ENCODE measurements around the gene GCC2.
"Not testable (repeated sequence)": the region's sequence is repeated elsewhere in the genome, so short reads cannot be mapped to it uniquely, and the experiment has no call there.

The GCC2 gene, protein sequence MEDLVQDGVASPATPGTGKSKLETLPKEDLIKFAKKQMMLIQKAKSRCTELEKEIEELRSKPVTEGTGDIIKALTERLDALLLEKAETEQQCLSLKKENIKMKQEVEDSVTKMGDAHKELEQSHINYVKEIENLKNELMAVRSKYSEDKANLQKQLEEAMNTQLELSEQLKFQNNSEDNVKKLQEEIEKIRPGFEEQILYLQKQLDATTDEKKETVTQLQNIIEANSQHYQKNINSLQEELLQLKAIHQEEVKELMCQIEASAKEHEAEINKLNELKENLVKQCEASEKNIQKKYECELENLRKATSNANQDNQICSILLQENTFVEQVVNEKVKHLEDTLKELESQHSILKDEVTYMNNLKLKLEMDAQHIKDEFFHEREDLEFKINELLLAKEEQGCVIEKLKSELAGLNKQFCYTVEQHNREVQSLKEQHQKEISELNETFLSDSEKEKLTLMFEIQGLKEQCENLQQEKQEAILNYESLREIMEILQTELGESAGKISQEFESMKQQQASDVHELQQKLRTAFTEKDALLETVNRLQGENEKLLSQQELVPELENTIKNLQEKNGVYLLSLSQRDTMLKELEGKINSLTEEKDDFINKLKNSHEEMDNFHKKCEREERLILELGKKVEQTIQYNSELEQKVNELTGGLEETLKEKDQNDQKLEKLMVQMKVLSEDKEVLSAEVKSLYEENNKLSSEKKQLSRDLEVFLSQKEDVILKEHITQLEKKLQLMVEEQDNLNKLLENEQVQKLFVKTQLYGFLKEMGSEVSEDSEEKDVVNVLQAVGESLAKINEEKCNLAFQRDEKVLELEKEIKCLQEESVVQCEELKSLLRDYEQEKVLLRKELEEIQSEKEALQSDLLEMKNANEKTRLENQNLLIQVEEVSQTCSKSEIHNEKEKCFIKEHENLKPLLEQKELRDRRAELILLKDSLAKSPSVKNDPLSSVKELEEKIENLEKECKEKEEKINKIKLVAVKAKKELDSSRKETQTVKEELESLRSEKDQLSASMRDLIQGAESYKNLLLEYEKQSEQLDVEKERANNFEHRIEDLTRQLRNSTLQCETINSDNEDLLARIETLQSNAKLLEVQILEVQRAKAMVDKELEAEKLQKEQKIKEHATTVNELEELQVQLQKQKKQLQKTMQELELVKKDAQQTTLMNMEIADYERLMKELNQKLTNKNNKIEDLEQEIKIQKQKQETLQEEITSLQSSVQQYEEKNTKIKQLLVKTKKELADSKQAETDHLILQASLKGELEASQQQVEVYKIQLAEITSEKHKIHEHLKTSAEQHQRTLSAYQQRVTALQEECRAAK (N-terminal part only)

GRCh38 chr2:108448678-108449409, at the start of gene GCC2:
GCC2 (plus strand) TSS chr2:108449206; CDS start chr2:108449275, 69 bp downstream.
- in situ Hi-C loops (cut with MboI; ENCODE audit: low sequenced_read_pairs): no loop called here

GRCh38 chr2:108399479-108399878, 49.5 kb upstream of the GCC2 start:
- in situ Hi-C loops (cut with MboI; ENCODE audit: low sequenced_read_pairs): no loop called here

- in situ Hi-C loops (cut with MboI; ENCODE audit: low sequenced_read_pairs): no loop called here
These were observed 47.2 kb upstream of the GCC2 start for GRCh38 chr2:108401800-108402199.

DNA sequence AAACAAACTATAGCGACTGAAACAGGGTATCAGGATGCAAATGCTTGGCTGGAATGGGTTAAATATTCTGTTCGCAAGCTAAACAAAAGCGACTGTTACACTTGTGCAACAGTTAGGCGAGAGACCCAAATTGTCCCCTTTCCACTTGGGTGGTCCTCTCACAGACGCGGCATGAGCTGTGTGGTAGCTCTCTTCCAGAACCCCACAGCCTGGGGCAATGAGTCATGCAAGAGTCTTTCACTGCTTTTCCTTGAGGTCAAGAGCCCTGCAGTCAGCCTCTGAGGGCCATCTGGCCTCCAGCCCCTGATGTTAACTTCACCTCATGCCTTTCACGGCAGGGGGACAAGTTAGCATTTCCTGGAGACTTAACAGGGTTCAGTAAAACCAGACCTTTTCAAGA, 45.5 kb upstream of the GCC2 start:
- in situ Hi-C loops (cut with MboI; ENCODE audit: low sequenced_read_pairs): no loop called here

DNA sequence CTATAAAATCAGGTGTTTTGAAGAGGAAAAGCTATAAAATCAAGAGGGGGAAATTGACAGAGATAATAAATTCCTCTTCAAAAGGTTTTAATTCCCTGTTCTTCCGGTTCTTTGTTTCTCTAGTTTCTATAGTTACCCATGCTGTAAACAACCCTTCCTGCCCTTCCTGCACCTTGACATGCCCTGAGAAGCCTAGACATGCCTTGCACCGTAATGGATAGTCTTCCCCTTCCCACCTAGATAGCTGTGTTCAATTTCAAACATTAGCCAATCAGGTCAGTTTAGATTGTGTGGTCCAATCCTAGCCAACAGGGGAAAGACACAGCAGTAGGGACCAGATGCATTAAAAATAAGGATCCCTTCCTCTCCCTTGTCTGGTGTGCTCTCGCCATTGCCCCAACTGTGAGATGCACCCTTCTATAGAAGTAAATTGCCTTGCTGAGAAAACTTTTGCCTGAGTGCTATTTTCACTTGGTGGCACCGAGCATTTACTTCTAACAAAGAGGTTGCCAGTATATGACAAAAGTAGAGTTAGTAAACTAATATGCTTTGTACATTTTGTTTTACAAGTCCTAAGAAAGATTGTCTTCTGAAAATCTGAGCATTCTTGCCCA, 44.1 kb upstream of the GCC2 start:
- in situ Hi-C loops (cut with MboI; ENCODE audit: low sequenced_read_pairs): no loop called here

- in situ Hi-C loops (cut with MboI; ENCODE audit: low sequenced_read_pairs): no loop called here
These were observed 40.9 kb upstream of the GCC2 start for GRCh38 chr2:108407864-108408729.

DNA sequence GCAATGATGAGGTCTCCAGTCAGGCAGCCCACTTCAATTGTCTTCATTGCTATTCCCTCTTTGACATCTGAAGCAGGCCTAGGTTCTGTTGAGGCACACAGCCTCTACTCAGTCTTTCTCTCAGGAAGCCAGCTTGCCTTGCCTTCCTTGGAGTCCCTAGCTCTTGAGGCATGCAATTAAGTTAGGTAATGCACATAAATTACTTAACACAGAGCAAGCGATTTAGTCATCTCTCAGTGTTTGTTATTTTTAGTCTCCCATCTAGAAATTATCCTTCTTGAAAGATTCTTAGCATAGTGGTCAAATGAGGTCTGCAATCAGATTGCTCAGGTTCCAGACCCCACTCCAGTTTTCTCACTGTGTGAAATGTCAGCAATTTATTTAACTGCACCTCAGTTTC, 39.2 kb upstream of the GCC2 start:
- in situ Hi-C loops (cut with MboI; ENCODE audit: low sequenced_read_pairs): no loop called here

DNA sequence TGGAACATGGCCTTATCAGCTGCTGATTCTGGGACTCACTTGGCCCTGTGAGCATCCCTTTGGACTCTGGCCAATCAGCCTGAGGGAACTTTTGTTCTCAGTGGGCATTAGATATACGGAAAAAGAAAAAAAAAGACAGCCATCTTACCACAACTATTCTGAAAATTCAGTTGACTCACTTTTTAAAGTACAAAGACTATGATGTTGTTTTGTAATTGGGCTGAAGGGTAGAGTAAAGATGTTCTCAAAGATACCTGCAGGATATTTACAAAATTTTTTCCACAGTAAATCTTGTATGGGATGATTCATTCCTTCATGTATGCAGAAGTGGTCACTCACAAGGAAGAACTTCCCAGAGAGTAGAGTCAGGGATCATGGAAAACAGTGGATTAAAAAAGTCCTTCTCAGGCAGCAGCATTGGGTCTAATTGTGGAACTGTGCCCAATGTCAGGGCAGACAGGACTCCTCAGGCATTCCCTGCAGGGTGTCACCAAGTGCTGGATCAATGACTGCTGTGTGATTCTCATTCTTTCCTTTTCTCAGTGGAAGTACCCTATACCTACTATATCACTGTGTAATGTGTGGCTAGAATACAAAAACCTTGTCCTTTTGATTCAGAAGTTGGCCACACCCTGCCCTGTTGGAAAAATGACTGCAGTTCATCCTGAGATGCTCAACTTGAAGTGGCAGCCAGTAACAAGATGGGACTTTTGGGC, 35.9 kb upstream of the GCC2 start:
- in situ Hi-C loops (cut with MboI; ENCODE audit: low sequenced_read_pairs): no loop called here

- in situ Hi-C loops (cut with MboI; ENCODE audit: low sequenced_read_pairs): no loop called here
These were observed 35.3 kb upstream of the GCC2 start for GRCh38 chr2:108413711-108414095.

GRCh38 chr2:108414256-108414876, 34.6 kb upstream of the GCC2 start:
- in situ Hi-C loops (cut with MboI; ENCODE audit: low sequenced_read_pairs): no loop called here

GRCh38 chr2:108414945-108415344, 34.1 kb upstream of the GCC2 start:
- in situ Hi-C loops (cut with MboI; ENCODE audit: low sequenced_read_pairs): no loop called here

DNA sequence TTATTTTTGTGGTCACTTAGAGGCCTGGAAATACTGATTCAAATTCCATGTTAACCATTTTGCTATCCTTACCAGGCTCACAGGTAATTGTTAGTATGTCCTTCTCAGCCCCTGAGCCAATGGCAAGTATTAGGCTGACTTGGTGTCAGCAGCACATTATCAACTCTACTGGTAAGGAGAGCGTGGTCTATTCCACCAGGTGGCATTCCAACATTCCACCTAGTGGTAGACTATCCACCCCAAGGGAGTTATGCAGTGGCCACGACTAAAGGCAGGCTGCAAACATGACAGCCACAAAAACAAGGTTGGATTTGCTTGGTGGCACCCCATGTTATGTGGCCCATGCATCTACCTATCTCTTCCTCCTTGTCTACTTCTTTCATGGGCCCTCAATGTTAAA, 31.8 kb upstream of the GCC2 start:
- in situ Hi-C loops (cut with MboI; ENCODE audit: low sequenced_read_pairs): no loop called here

GRCh38 chr2:108418416-108418815, 30.6 kb upstream of the GCC2 start:
- in situ Hi-C loops (cut with MboI; ENCODE audit: low sequenced_read_pairs): no loop called here

DNA sequence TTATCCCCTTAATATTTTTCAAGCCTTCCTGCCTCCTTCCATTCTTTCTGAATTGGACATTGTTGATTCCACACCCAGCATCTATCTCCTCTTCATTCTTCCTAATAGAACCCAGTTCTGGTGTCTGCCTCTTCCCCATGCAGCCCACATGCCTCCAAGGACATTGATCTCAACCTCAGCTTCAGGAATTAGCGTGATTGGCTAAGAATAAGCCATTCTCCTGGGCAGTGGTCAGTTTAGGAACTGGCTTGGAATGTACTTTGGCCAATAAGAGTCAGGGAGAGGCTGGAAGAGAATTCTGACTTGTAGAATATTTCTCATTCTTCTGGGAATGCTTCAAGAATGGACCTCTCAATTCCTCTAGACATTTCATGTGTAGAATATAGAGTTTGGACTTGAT, 25.9 kb upstream of the GCC2 start:
- in situ Hi-C loops (cut with MboI; ENCODE audit: low sequenced_read_pairs): no loop called here

DNA sequence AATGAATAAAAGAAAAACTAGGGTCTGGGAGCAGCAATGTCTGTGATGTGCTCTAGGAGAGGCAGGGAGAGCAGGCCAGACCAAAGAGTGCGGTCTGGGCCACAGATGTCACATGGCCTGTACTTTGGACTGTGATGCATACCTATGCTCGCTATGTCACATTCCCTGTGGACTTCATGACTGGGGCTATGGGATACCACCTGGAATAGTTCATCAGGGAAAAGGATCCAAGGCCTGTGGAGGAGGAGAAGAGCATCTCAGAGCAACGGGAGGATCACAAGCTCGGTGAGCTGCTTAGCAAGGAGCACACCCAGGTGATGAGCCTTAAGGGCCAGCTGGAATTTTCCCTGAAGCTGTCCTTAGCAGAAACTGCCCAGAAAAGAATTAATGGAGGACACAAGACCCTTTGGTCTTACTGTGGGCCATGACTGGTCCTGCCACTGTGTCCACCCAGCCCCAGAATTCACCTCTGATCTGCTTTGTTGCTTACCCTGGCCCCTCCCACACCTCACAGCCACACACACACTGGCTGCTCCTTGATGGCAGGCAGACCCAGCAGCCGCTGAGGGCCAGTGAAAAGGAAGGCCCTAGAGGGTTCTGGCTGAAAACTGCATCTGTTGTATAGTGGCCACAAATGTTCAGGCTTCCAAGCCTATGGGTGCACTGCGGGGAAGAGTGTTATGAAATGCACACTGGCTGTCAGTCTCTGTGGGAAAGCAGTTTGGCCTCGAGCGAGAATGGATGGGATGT, 25.3 kb upstream of the GCC2 start:
- in situ Hi-C loops (cut with MboI; ENCODE audit: low sequenced_read_pairs): no loop called here

DNA sequence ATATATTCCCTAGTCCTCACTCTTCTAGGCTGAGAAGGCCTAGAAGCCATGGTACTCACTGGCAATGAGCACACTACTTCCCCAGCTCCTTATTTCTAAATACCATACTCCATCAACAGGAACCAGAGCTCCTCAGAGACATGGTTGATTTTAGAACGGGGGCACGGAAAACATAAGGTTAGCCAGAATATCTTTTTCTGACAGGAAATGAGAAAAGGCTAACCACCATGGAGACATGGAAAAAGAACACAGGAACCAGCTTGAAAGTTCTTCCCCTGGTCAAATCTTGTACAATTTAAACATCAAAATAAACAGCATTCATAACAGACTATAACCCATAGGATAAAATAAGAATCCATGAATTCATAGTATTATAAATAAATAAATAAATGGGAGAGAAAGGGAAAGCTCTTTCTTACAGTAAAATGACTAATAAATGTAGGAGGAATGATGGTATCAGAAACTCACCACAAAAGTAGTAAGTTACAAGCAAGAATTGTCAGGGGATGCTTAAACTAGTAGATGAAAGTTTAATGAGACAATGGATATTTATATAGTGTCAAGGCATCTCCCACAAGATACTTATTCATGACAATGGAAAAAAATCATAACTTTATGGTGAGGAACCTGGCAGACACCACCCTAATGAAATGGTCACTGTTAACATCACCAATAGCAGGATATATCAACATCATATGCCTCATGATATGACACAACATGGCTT, 20.6 kb upstream of the GCC2 start:
- in situ Hi-C loops (cut with MboI; ENCODE audit: low sequenced_read_pairs): no loop called here

- in situ Hi-C loops (cut with MboI; ENCODE audit: low sequenced_read_pairs): not testable (repeated sequence)
These were observed 13.4 kb upstream of the GCC2 start for GRCh38 chr2:108435578-108435977.
